Neural cell (in vitro differentiated cells): ENCODE data around the gene KLHL36. TPM values are rescaled to one million over a fixed set of nuclear protein-coding genes. Genes with fewer than 3 reads are reported as not detected.

ENCODE experiments used
- H2AFZ ChIP-seq: fragments of 200-600, 300-800 bp; sonication (generic), shearing (Covaris generic); 2 replicates; pipeline ENCODE4 v1.6.0; 2014; ENCODE audit warnings: low read depth, mild to moderate bottlenecking, antibody characterized with exemption, low read length, moderate library complexity
- H3F3A ChIP-seq: fragments of 200-600 bp; shearing (Covaris generic); 2 replicates; pipeline ENCODE4 v1.6.1; 2016; ENCODE audit warnings: mild to moderate bottlenecking, moderate library complexity, mixed read lengths, antibody characterized with exemption, low read length; ENCODE audit not compliant: insufficient read depth, poor library complexity, severe bottlenecking
- H3K27ac ChIP-seq: fragments of 200-600, 300-800 bp; sonication (generic), shearing (Covaris generic); 2 replicates; pipeline ENCODE4 v1.5.1; 2014; ENCODE audit warnings: mild to moderate bottlenecking, low read length, moderate library complexity
- H3K27me3 ChIP-seq: fragments of 300-800, 200-600 bp; sonication (generic), shearing (Covaris generic); 2 replicates; pipeline ENCODE4 v1.6.0; 2014; ENCODE audit warnings: mild to moderate bottlenecking, low read depth, low read length, moderate library complexity; ENCODE audit not compliant: insufficient read depth
- H3K36me3 ChIP-seq: fragments of 300-800, 200-600 bp; sonication (generic), shearing (Covaris generic); 2 replicates; pipeline ENCODE4 v1.5.1; 2014; ENCODE audit warnings: mild to moderate bottlenecking, antibody characterized with exemption, low read length, moderate library complexity; ENCODE audit not compliant: insufficient read depth
- H3K4me2 ChIP-seq: fragments of 300-800, 200-600 bp; sonication (generic), shearing (Covaris generic); 2 replicates; pipeline ENCODE4 v1.6.0; 2014; ENCODE audit warnings: mild to moderate bottlenecking, low read length
- H3K4me3 ChIP-seq: fragments of 300-800, 200-600 bp; sonication (generic), shearing (Covaris generic); 2 replicates; pipeline ENCODE4 v1.5.1; 2014; ENCODE audit warnings: mild to moderate bottlenecking, low read length, moderate library complexity
- H3K79me2 ChIP-seq: fragments of 200-600 bp; shearing (Covaris generic); replicated peaks from 2 replicates; pipeline ENCODE4 v1.6.0; 2014; ENCODE audit warnings: mild to moderate bottlenecking, low read length, moderate library complexity; ENCODE audit not compliant: insufficient read depth
- H3K9ac ChIP-seq: fragments of 300-800, 200-600 bp; sonication (generic), shearing (Covaris generic); 2 replicates; pipeline ENCODE4 v1.6.1; 2016; ENCODE audit warnings: mild to moderate bottlenecking, low read length, mixed read lengths
- H3K9me2 ChIP-seq: fragments of 200-600 bp; shearing (Covaris generic); 2 replicates; pipeline ENCODE4 v1.6.1; 2016; ENCODE audit warnings: mild to moderate bottlenecking, low read length, mixed read lengths; ENCODE audit not compliant: insufficient read depth
- H3K9me3 ChIP-seq: fragments of 200-600, 300-800 bp; sonication (generic), shearing (Covaris generic); 2 replicates; pipeline ENCODE4 v1.6.1; 2016; ENCODE audit warnings: mild to moderate bottlenecking, mixed run types, low read length, moderate library complexity, mixed read lengths
- H4K20me1 ChIP-seq: fragments of 200-600 bp; shearing (Covaris generic); 2 replicates; pipeline ENCODE4 v1.6.1; 2016; ENCODE audit warnings: mild to moderate bottlenecking, mixed run types; ENCODE audit not compliant: insufficient read depth
- EP300 ChIP-seq: fragments of 450-650 bp; conservative IDR thresholded peaks from 2 replicates; pipeline ENCODE4 v1.6.1; 2014; ENCODE audit warnings: antibody characterized with exemption, mild to moderate bottlenecking, moderate library complexity; ENCODE audit not compliant: poor library complexity, severe bottlenecking
- EZH2 ChIP-seq: fragments of 200-600, 300-800 bp; shearing (Covaris generic), sonication (generic); IDR thresholded peaks from 2 replicates; pipeline ENCODE4 v1.6.1; 2014; ENCODE audit warnings: antibody characterized with exemption, low read length, borderline replicate concordance, mild to moderate bottlenecking; ENCODE audit not compliant: insufficient read depth, poor library complexity, severe bottlenecking
- MXI1 ChIP-seq: fragments of 450-650 bp; conservative IDR thresholded peaks from 2 replicates; pipeline ENCODE4 v1.6.1; 2014; ENCODE audit warnings: antibody characterized with exemption, mild to moderate bottlenecking; ENCODE audit not compliant: poor library complexity, severe bottlenecking
- POLR2AphosphoS5 ChIP-seq: IDR thresholded peaks from 2 replicates; pipeline ENCODE4 v1.6.1; 2012
- RAD21 ChIP-seq: fragments of 450-650 bp; conservative IDR thresholded peaks from 2 replicates; pipeline ENCODE4 v1.6.1; 2014; ENCODE audit warnings: antibody characterized with exemption, mild to moderate bottlenecking, moderate library complexity
- SMC3 ChIP-seq: fragments of 450-650 bp; conservative IDR thresholded peaks from 2 replicates; pipeline ENCODE4 v1.6.1; 2014; ENCODE audit warnings: antibody characterized with exemption, mild to moderate bottlenecking, moderate library complexity; ENCODE audit not compliant: poor library complexity
- TAF1 ChIP-seq: IDR thresholded peaks from 2 replicates; pipeline ENCODE4 v1.6.1; 2012; ENCODE audit warnings: low read depth
- polyA plus RNA-seq: library from polyadenylated mRNA; depleted of rRNA; stranded (reverse); fragments of >200 nt; gene quantifications from 2 replicates; pipeline ENCODE4 v1.2.3, GENCODE V29; 2014
- TF ChIP-seq, protein P1 (sequence below): fragments of 450-650 bp; IDR thresholded peaks from 2 replicates; pipeline ENCODE4 v1.5.1; 2014; ENCODE audit warnings: antibody characterized with exemption, mild to moderate bottlenecking, moderate library complexity; ENCODE audit not compliant: poor library complexity, severe bottlenecking
- TF ChIP-seq, protein P2 (sequence below): IDR thresholded peaks from 2 replicates; pipeline ENCODE4 v1.6.1; 2012; ENCODE audit warnings: borderline replicate concordance

KLHL36 gene
- polyA plus RNA-seq, 1 donor from 2014 or later: 43.8 TPM

DNA sequence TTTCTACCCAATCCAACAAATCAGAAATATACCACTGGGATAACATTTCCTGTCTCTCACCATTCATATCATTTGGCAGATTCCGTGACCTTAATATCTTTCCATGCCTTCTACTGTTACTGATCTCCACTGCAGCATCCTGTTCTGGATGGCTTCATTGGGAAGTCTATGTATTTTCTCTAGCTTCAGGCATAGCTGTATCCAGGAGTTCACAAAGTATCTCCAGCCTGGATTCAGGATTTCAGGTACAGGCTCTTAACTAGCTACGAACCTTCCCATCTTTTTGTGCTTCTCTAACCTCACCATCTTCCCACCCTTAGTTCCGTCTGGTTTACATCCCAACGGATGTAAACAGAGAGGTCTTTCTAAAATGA lies 36.3 kb downstream of the KLHL36 start:
- Histone ChIP-seq H3K9me2 (no peaks in the 10 kb centered on the region), H3K4me2 (no peak overlapping the region), H3K27ac (no peak overlapping the region), H4K20me1 (no peaks in the 10 kb centered on the region), H3K79me2 (no peaks in the 10 kb centered on the region), H3K9me3 (no peaks in the 10 kb centered on the region), H3K27me3 (no peaks in the 10 kb centered on the region), H2AFZ (no peak overlapping the region), H3F3A (no peaks in the 10 kb centered on the region), H3K9ac (no peak overlapping the region), H3K36me3 (no peaks in the 10 kb centered on the region), H3K4me3 (no peak overlapping the region)
- no peak for TF ChIP-seq EZH2
- TF ChIP-seq EP300: no peak
- TF ChIP-seq, protein P1, sequence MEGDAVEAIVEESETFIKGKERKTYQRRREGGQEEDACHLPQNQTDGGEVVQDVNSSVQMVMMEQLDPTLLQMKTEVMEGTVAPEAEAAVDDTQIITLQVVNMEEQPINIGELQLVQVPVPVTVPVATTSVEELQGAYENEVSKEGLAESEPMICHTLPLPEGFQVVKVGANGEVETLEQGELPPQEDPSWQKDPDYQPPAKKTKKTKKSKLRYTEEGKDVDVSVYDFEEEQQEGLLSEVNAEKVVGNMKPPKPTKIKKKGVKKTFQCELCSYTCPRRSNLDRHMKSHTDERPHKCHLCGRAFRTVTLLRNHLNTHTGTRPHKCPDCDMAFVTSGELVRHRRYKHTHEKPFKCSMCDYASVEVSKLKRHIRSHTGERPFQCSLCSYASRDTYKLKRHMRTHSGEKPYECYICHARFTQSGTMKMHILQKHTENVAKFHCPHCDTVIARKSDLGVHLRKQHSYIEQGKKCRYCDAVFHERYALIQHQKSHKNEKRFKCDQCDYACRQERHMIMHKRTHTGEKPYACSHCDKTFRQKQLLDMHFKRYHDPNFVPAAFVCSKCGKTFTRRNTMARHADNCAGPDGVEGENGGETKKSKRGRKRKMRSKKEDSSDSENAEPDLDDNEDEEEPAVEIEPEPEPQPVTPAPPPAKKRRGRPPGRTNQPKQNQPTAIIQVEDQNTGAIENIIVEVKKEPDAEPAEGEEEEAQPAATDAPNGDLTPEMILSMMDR: no peak
- TF ChIP-seq, protein P2, sequence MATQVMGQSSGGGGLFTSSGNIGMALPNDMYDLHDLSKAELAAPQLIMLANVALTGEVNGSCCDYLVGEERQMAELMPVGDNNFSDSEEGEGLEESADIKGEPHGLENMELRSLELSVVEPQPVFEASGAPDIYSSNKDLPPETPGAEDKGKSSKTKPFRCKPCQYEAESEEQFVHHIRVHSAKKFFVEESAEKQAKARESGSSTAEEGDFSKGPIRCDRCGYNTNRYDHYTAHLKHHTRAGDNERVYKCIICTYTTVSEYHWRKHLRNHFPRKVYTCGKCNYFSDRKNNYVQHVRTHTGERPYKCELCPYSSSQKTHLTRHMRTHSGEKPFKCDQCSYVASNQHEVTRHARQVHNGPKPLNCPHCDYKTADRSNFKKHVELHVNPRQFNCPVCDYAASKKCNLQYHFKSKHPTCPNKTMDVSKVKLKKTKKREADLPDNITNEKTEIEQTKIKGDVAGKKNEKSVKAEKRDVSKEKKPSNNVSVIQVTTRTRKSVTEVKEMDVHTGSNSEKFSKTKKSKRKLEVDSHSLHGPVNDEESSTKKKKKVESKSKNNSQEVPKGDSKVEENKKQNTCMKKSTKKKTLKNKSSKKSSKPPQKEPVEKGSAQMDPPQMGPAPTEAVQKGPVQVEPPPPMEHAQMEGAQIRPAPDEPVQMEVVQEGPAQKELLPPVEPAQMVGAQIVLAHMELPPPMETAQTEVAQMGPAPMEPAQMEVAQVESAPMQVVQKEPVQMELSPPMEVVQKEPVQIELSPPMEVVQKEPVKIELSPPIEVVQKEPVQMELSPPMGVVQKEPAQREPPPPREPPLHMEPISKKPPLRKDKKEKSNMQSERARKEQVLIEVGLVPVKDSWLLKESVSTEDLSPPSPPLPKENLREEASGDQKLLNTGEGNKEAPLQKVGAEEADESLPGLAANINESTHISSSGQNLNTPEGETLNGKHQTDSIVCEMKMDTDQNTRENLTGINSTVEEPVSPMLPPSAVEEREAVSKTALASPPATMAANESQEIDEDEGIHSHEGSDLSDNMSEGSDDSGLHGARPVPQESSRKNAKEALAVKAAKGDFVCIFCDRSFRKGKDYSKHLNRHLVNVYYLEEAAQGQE: no peak
- no peak for TF ChIP-seq TAF1
- TF ChIP-seq MXI1: no peak
- TF ChIP-seq POLR2AphosphoS5: no peak
- TF ChIP-seq RAD21: no peak
- no peak for TF ChIP-seq SMC3

DNA sequence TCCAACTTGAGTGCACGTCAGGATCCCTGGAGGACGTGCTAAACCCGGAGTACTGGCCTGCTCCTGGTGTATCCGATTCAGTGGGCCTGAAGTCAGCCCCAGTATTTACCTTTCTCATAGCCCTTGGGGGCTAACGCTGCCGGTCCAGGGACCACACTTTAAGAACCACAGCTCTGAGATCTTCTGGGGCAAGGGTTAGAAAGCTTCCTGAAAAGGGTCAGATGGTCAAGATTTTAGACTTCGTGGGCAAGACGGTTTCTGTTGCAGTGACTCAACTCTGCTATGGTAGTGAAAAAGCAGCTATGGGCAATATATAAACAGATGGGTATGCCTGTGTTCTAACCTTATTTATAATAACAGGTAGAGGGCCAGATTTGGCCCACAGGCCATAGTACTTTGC lies 36.9 kb downstream of the KLHL36 start:
- TF ChIP-seq, protein P1: no peak
- H3F3A ChIP-seq: no peaks in the 10 kb centered on the region
- no peaks in the 10 kb centered on the region for H4K20me1 ChIP-seq
- H3K9ac ChIP-seq: no peak overlapping the region
- no peak overlapping the region for H3K4me3 ChIP-seq
- H3K79me2 ChIP-seq: no peaks in the 10 kb centered on the region
- H3K27me3 ChIP-seq: no peaks in the 10 kb centered on the region
- H3K4me2 ChIP-seq: no peak overlapping the region
- no peaks in the 10 kb centered on the region for H3K9me2 ChIP-seq
- no peaks in the 10 kb centered on the region for H3K36me3 ChIP-seq
- no peak overlapping the region for H2AFZ ChIP-seq
- no peaks in the 10 kb centered on the region for H3K9me3 ChIP-seq
- no peak overlapping the region for H3K27ac ChIP-seq
